Loucy (cell line): ENCODE data around the gene BET1.

Experiments used
- EZH2phosphoT487 ChIP-seq: fragments of 200-600 bp; IDR thresholded peaks from 2 replicates; pipeline ENCODE4 v1.6.1; 2018; ENCODE audit warnings: antibody characterized with exemption, mild to moderate bottlenecking, moderate library complexity, borderline replicate concordance
- TF ChIP-seq, protein P1 (sequence below): fragments of 200-600 bp; sonication (generic); conservative IDR thresholded peaks from 2 replicates; pipeline ENCODE4 v1.5.1; 2014; ENCODE audit warnings: mild to moderate bottlenecking, antibody characterized with exemption, low read length

DNA sequence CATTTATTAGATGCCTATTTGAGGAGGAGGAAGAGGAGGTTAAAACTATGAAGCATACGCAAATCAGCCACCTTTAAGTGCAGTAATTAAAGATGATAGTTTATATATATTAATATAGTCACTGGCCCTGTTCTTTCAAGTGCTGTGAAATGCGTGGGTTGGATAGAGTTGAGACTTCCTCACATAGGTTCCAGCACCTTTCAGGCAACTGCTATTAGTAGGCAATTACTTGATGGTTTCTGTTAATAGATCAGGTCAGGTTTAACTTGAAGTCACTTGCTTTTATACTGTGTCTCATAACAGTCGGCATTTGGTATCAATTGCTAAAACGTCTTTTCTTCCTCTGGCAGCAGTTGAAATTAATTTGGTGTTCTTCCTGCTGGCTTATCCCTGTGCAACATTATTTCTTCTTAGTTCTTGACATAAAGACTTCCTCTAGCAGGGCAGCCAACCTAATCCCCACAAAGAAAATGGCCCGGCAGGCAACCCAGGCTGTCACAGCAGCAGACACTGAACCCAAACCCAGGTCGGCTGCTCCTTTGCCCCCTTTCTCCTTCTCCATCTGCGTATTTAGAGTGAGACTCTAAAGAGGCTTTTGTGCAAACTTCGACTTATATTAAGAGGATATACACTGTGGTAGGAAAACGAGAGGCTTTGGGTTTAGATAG lies 35.3 kb upstream of the BET1 start:
- TF ChIP-seq EZH2phosphoT487, result no peak
- TF ChIP-seq, protein P1, sequence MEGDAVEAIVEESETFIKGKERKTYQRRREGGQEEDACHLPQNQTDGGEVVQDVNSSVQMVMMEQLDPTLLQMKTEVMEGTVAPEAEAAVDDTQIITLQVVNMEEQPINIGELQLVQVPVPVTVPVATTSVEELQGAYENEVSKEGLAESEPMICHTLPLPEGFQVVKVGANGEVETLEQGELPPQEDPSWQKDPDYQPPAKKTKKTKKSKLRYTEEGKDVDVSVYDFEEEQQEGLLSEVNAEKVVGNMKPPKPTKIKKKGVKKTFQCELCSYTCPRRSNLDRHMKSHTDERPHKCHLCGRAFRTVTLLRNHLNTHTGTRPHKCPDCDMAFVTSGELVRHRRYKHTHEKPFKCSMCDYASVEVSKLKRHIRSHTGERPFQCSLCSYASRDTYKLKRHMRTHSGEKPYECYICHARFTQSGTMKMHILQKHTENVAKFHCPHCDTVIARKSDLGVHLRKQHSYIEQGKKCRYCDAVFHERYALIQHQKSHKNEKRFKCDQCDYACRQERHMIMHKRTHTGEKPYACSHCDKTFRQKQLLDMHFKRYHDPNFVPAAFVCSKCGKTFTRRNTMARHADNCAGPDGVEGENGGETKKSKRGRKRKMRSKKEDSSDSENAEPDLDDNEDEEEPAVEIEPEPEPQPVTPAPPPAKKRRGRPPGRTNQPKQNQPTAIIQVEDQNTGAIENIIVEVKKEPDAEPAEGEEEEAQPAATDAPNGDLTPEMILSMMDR, result no peak
